Measurements from ENCODE around the gene NUP205.

Gene NUP205

GRCh38 chr7:135653340-135654080 is 95.8 kb downstream of the NUP205 start:
- no peak overlapping the region for H2AFZ ChIP-seq (ENCODE audit: low read length)
- no peaks in the 10 kb centered on the region for H3K9me2 ChIP-seq (replicated peaks; ENCODE audit: insufficient read depth, low read length)
- H3K27ac ChIP-seq (ENCODE audit: low read length) = no peak overlapping the region
- H3K9ac ChIP-seq (ENCODE audit: low read length) = no peak overlapping the region
- DNase-seq = no peak
- H3K4me3 ChIP-seq (ENCODE audit: low read length) = no peak overlapping the region
- no peaks in the 10 kb centered on the region for H4K20me1 ChIP-seq (ENCODE audit: insufficient read depth, low read length)
- no peaks in the 10 kb centered on the region for H3K4me1 ChIP-seq (ENCODE audit: low read length)
- no peaks in the 10 kb centered on the region for H3K27me3 ChIP-seq (replicated peaks; ENCODE audit: insufficient read depth, low read length)
- no peaks in the 10 kb centered on the region for H3F3A ChIP-seq (ENCODE audit: insufficient read depth, low read length)
- H3K9me3 ChIP-seq (replicated peaks; ENCODE audit: insufficient read depth, low read length) = no peaks in the 10 kb centered on the region
- no peak for TF ChIP-seq CTCF (IDR thresholded peaks at IDR 0.05; ENCODE audit: low read length)
- TF ChIP-seq EZH2 (optimal IDR thresholded peaks at IDR 0.05; ENCODE audit: low read depth, low read length) = no peak
- no peak for TF ChIP-seq EZH2phosphoT487 (IDR thresholded peaks at IDR 0.05; ENCODE audit: low read length)
- no peak overlapping the region for H3K4me2 ChIP-seq (ENCODE audit: low read depth, low read length)
- 0 out of 2 replicates have a peak, but pooled peaks cover 3% of the 10 kb centered on the region for H3K36me3 ChIP-seq (replicated peaks; ENCODE audit: insufficient read depth, low read length)
- H3K79me2 ChIP-seq (ENCODE audit: low read length) = no peaks in the 10 kb centered on the region

GRCh38 chr7:135658564-135658963 is 100.8 kb downstream of the NUP205 start:
- H4K20me1 ChIP-seq (ENCODE audit: insufficient read depth, low read length) = no peaks in the 10 kb centered on the region
- H3K9me2 ChIP-seq (replicated peaks; ENCODE audit: insufficient read depth, low read length) = no peaks in the 10 kb centered on the region
- H3K4me1 ChIP-seq (ENCODE audit: low read length) = 0 out of 2 replicates have a peak, but pooled peaks cover 7% of the 10 kb centered on the region
- TF ChIP-seq EZH2phosphoT487 (IDR thresholded peaks at IDR 0.05; ENCODE audit: low read length) (no peak), EZH2 (optimal IDR thresholded peaks at IDR 0.05; ENCODE audit: low read depth, low read length) (no peak), CTCF (IDR thresholded peaks at IDR 0.05; ENCODE audit: low read length) (no peak)
- peaks cover 12% of the 10 kb centered on the region for H3K79me2 ChIP-seq (ENCODE audit: low read length)
- no peaks in the 10 kb centered on the region for H3K36me3 ChIP-seq (replicated peaks; ENCODE audit: insufficient read depth, low read length)
- H3K27ac ChIP-seq (ENCODE audit: low read length) = no peak overlapping the region
- H3K4me3 ChIP-seq (ENCODE audit: low read length) = no peak overlapping the region
- H3K9ac ChIP-seq (ENCODE audit: low read length) = no peak overlapping the region
- H3K27me3 ChIP-seq (replicated peaks; ENCODE audit: insufficient read depth, low read length) = no peaks in the 10 kb centered on the region
- peaks cover 8% of the 10 kb centered on the region for H3F3A ChIP-seq (ENCODE audit: insufficient read depth, low read length)
- H2AFZ ChIP-seq (ENCODE audit: low read length) = no peak overlapping the region
- no peak overlapping the region for H3K4me2 ChIP-seq (ENCODE audit: low read depth, low read length)
- no peak for DNase-seq
- no peaks in the 10 kb centered on the region for H3K9me3 ChIP-seq (replicated peaks; ENCODE audit: insufficient read depth, low read length)

GRCh38 chr7:135659159-135659846 is 101.6 kb downstream of the NUP205 start:
- H3K4me3 ChIP-seq (ENCODE audit: low read length) = no peak overlapping the region
- peaks cover 8% of the 10 kb centered on the region for H3F3A ChIP-seq (ENCODE audit: insufficient read depth, low read length)
- H3K9me2 ChIP-seq (replicated peaks; ENCODE audit: insufficient read depth, low read length) = no peaks in the 10 kb centered on the region
- no peak overlapping the region for H3K4me2 ChIP-seq (ENCODE audit: low read depth, low read length)
- peaks cover 18% of the 10 kb centered on the region for H3K79me2 ChIP-seq (ENCODE audit: low read length)
- no peaks in the 10 kb centered on the region for H3K9me3 ChIP-seq (replicated peaks; ENCODE audit: insufficient read depth, low read length)
- H3K27me3 ChIP-seq (replicated peaks; ENCODE audit: insufficient read depth, low read length) = no peaks in the 10 kb centered on the region
- 0 out of 2 replicates have a peak, but pooled peaks cover 7% of the 10 kb centered on the region for H3K4me1 ChIP-seq (ENCODE audit: low read length)
- no peak overlapping the region for H3K9ac ChIP-seq (ENCODE audit: low read length)
- no peaks in the 10 kb centered on the region for H3K36me3 ChIP-seq (replicated peaks; ENCODE audit: insufficient read depth, low read length)
- H3K27ac ChIP-seq (ENCODE audit: low read length) = no peak overlapping the region
- TF ChIP-seq EZH2 (optimal IDR thresholded peaks at IDR 0.05; ENCODE audit: low read depth, low read length) (no peak), EZH2phosphoT487 (IDR thresholded peaks at IDR 0.05; ENCODE audit: low read length) (no peak), CTCF (IDR thresholded peaks at IDR 0.05; ENCODE audit: low read length) (no peak)
- H4K20me1 ChIP-seq (ENCODE audit: insufficient read depth, low read length) = no peaks in the 10 kb centered on the region
- H2AFZ ChIP-seq (ENCODE audit: low read length) = no peak overlapping the region
- DNase-seq = no peak
